Nephron (organoid): ENCODE data around the gene OXER1.

Source experiments
- H3K27ac Mint-ChIP-seq, 3 experiments: 2 replicates each; pipeline ENCODE4 v1.8.0; 2020; ENCODE audit warnings: mixed read lengths in 3 of 3, mild to moderate bottlenecking in 2 of 3, moderate library complexity in 1 of 3
- H3K27me3 Mint-ChIP-seq: 2 replicates; pipeline ENCODE4 v1.8.0; 2021; ENCODE audit warnings: low read depth, mild to moderate bottlenecking, moderate library complexity, mixed read lengths
- H3K36me3 Mint-ChIP-seq: 2 replicates; pipeline ENCODE4 v1.8.0; 2020; ENCODE audit warnings: low read depth, mixed read lengths
- H3K4me1 Mint-ChIP-seq: 2 replicates; pipeline ENCODE4 v1.8.0; 2020; ENCODE audit warnings: mixed read lengths
- H3K4me3 Mint-ChIP-seq, 3 experiments: 2 replicates each; pipeline ENCODE4 v1.8.0; 2020; ENCODE audit warnings: mild to moderate bottlenecking in 3 of 3, mixed read lengths in 3 of 3, moderate library complexity in 2 of 3
- H3K9me3 Mint-ChIP-seq: 2 replicates; pipeline ENCODE4 v1.8.0; 2020; ENCODE audit warnings: mixed read lengths
- TF ChIP-seq, protein P1 (sequence below), 3 experiments: fragments of 200-600 bp; sonication (generic); IDR thresholded peaks; one replicate each; pipeline ENCODE4 v1.5.0; 2021; ENCODE audit warnings: antibody characterized with exemption in 3 of 3; ENCODE audit not compliant: unreplicated experiment in 3 of 3

Gene OXER1

DNA sequence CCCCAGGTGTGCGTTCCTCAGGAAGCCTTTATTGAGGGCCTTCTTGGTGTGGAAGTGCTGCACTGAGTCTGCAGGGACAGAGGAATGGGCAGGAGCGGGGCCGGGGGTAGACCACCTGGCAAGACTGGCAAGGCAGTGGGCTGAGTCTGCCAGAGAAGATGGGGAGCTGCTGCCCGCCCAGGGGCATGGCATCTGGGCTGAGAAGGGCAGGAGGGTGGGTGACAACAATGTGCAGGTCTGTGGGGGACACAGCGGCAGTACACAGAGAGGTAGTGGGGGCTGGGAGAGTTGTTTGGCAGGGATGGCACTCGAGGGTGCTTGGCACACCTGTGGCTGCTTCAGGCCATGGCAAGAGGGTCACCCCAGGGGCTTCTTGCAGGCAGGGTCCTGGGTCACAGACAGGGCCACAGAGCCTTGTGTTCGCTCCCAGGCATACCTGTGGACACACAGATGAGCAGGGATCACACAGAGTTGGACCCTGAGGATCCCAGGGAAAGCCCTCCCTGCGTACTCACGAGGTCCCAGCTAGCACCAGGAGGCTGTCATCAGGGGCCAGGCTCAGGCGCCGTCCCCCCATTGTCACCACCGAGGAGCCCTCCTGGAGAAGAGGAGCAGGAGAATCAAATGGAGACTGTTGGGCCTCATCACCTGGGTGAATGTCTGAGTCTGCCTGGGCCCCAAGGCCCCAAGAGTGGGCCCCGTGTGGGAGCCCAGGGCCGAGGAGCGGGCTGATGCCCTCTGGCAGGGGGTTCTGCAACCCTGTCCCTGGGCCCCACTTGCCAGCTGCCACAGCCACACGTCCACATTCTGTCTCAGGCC is 3.4 kb upstream of the OXER1 start:
- Mint-ChIP-seq H3K27me3 (no peaks in the 10 kb centered on the region), H3K4me3 (no peak overlapping the region), H3K9me3 (no peaks in the 10 kb centered on the region), H3K36me3 (peaks cover 9% of the 10 kb centered on the region), H3K4me1 (no peaks in the 10 kb centered on the region), H3K27ac (no peak overlapping the region)
- TF ChIP-seq, protein P1, sequence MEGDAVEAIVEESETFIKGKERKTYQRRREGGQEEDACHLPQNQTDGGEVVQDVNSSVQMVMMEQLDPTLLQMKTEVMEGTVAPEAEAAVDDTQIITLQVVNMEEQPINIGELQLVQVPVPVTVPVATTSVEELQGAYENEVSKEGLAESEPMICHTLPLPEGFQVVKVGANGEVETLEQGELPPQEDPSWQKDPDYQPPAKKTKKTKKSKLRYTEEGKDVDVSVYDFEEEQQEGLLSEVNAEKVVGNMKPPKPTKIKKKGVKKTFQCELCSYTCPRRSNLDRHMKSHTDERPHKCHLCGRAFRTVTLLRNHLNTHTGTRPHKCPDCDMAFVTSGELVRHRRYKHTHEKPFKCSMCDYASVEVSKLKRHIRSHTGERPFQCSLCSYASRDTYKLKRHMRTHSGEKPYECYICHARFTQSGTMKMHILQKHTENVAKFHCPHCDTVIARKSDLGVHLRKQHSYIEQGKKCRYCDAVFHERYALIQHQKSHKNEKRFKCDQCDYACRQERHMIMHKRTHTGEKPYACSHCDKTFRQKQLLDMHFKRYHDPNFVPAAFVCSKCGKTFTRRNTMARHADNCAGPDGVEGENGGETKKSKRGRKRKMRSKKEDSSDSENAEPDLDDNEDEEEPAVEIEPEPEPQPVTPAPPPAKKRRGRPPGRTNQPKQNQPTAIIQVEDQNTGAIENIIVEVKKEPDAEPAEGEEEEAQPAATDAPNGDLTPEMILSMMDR (IDR thresholded peaks at IDR 0.05; ENCODE audit: unreplicated experiment in 3 of 3) = no peak

DNA sequence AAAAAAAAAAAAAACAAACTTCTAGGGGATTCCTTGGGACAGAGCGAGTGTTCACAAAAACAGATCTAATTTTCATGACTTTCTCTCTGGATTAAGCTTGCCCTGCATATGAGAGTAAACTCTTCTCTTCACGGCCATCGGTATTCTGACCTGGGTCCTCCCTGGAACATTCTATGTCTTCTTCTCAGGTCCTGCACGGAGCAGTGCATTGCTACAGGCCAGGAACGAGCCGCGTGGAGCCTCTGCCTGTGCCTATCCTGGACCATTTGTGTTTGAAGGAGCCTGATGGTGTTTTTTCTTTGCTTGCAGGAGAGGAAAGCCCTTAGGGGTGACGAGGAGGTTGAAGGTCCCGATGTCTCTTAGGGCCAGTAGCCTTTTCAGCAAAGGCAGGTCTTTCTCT is 1.8 kb upstream of the OXER1 start:
- H3K27me3 Mint-ChIP-seq = no peaks in the 10 kb centered on the region
- TF ChIP-seq, protein P1 (IDR thresholded peaks at IDR 0.05; ENCODE audit: unreplicated experiment in 3 of 3) = no peak
- peaks cover 13% of the 10 kb centered on the region for H3K36me3 Mint-ChIP-seq
- H3K4me3 Mint-ChIP-seq = no peak overlapping the region
- H3K27ac Mint-ChIP-seq = no peak overlapping the region
- peaks cover 2% of the 10 kb centered on the region for H3K4me1 Mint-ChIP-seq
- H3K9me3 Mint-ChIP-seq = no peaks in the 10 kb centered on the region

DNA sequence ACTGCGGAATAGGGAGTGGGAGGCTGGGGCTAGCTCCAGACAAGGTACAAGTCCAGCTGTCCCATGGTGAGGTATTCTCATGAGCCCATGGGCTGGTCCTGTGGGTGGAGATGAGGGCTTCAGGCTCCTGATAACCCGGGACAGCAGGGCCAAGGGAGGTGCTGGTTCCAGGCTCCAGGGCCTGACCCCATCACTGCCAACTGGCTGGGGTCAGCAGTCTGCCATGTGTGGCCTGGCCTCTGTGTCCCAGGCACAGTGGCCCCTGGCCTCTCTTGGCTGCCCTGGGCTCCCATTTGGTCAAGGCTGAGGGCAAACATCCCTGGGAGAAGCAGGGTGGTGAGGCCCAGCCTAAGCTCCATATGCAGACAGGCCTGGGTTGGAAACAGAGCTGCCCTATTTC is 966 bp upstream of the OXER1 start:
- no peaks in the 10 kb centered on the region for H3K27me3 Mint-ChIP-seq
- H3K27ac Mint-ChIP-seq = no peak overlapping the region
- TF ChIP-seq, protein P1 (IDR thresholded peaks at IDR 0.05; ENCODE audit: unreplicated experiment in 3 of 3) = no peak
- H3K4me1 Mint-ChIP-seq = peaks cover 10% of the 10 kb centered on the region
- H3K9me3 Mint-ChIP-seq = no peaks in the 10 kb centered on the region
- H3K4me3 Mint-ChIP-seq = no peak overlapping the region
- peaks cover 17% of the 10 kb centered on the region for H3K36me3 Mint-ChIP-seq

DNA sequence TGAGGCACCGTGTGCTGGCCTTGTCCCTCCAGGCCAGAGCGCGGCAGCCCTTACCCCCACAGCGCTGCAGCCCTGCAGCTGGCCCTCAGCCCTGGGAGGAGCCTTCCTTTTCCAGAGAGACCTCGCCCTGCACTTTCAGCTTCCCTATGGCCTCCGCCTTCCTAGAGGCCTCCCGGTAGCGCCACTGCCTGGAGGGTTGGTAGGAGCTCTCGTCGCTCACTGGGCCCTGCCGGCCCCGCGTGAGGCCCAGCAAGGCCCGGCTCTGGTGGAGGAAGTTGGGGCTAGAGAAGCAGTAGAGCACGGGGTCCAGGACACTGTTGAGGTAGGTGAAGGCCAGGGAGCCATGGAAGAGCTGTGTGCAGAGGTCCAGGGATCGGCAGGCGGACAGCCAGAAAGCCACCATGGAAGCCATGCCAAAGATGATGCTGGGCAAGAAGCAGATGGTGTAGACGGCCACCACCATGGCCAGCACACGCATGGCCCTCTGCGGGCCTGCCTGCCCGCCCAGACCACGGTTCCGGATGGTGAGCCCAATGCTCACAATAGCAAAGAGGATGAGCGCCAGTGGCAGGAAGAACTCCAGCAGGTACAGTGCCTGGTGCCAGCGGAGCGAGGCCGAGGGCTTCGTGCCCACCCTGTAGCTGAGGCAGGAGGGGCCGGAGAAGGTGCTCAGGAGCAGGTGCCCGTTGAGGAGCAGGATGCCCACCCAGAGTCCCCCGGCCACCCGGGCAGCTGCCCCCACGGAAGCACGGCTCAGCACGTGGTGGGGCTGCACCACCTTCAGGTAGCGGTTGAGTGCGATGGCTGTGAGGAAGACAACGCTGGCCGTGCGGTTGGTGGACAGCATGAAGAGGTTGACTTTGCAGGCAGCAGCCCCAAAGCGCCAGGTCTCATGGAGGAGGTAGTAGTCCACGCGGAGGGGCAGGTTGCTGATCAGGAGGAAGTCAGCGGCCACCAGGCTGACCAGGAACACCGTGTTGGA is 821 bp downstream of the OXER1 start:
- H3K27me3 Mint-ChIP-seq = no peaks in the 10 kb centered on the region
- TF ChIP-seq, protein P1 (IDR thresholded peaks at IDR 0.05; ENCODE audit: unreplicated experiment in 3 of 3) = no peak
- H3K4me1 Mint-ChIP-seq = peaks cover 24% of the 10 kb centered on the region
- H3K4me3 Mint-ChIP-seq = no peak overlapping the region
- no peaks in the 10 kb centered on the region for H3K9me3 Mint-ChIP-seq
- peaks cover 25% of the 10 kb centered on the region for H3K36me3 Mint-ChIP-seq
- no peak overlapping the region for H3K27ac Mint-ChIP-seq

DNA sequence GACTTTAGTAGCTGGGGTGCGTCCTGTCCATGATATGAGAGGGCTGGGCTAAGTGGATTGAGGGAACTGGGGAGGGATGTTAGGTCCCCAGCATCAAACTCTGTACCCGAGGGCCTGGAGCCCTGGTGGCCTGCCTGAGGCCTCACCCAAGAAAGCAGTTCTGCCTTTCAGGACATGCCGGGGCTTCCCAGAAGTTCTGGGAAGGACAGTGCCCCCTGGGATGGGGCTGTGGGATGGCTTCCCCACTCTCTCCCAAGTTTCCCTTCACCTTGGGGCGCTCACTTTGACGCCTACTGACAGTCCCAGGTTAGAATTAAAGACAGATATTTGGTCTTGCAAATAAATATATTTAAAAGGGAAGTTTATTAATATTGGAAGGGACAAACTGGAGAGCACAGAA is 1.8 kb downstream of the OXER1 start:
- TF ChIP-seq, protein P1 (IDR thresholded peaks at IDR 0.05; ENCODE audit: unreplicated experiment in 3 of 3) = no peak
- no peak overlapping the region for H3K27ac Mint-ChIP-seq
- peaks cover 30% of the 10 kb centered on the region for H3K4me1 Mint-ChIP-seq
- H3K36me3 Mint-ChIP-seq = peaks cover 25% of the 10 kb centered on the region
- H3K4me3 Mint-ChIP-seq = no peak overlapping the region
- H3K9me3 Mint-ChIP-seq = no peaks in the 10 kb centered on the region
- H3K27me3 Mint-ChIP-seq = no peaks in the 10 kb centered on the region
